HepG2 (cell line): ENCODE measurements around the gene GLYATL3. TPM values are rescaled to one million over a fixed set of nuclear protein-coding genes. Genes with fewer than 3 reads are reported as not detected.

ENCODE experiments used
- ATAC-seq: fragments of 200-7000 bp; cut with Tn5 transposase; 3 replicates; pipeline ENCODE4 v1.9.1; 2020; ENCODE audit warnings: mild to moderate bottlenecking, moderate library complexity
- BruUV-seq: library from RNA; stranded (reverse); fragments of 400-500 nt; replicated peaks from 2 replicates; lab custom pipeline; 2021; lab: Mats Ljungman, UMichigan
- CTCF ChIA-PET: fragments of 300-600 bp; formaldehyde crosslinking; extraction: SDS; loops from one replicate; lab custom pipeline; 2021; ENCODE audit warnings: low total read pairs, inconsistent platforms, low intra/inter-chr PET ratio; lab: Yijun Ruan, JAX
- POLR2A ChIA-PET: fragments of 350-600 bp; sonication (Branson Sonifier 250); formaldehyde crosslinking; loops from one replicate; lab custom pipeline; 2020; ENCODE audit warnings: antibody characterized with exemption, inconsistent platforms; lab: Yijun Ruan, JAX
- DNase-seq: peaks from one replicate; pipeline ENCODE4 v3.0.0-alpha.2; 2015; ENCODE audit warnings: low spot score
- FAIRE-seq: peaks from 3 replicates; lab custom pipeline; 2011; peaks lifted over from hg19 to GRCh38; lab: Jason Lieb, UNC
- H2AFZ ChIP-seq: one replicate; pipeline ENCODE4 v1.6.1; 2011; ENCODE audit warnings: low read length, inconsistent platforms
- H3K27ac ChIP-seq: fragments of 300-600 bp; 3 replicates; pipeline ENCODE4 v1.8.0; 2011; ENCODE audit warnings: mixed run types, mild to moderate bottlenecking, mixed read lengths, low read length, inconsistent platforms; ENCODE audit not compliant: insufficient read depth; ENCODE audit errors: extremely low read length
- H3K27me3 ChIP-seq, 2 experiments: fragments of 200-600 bp in 1 of 2; 2 replicates in 1 of 2; 3 replicates in 1 of 2; pipeline versions ENCODE4 v1.6.0 to v1.8.0; 2011; ENCODE audit warnings: low read length in 2 of 2, mild to moderate bottlenecking in 2 of 2, moderate library complexity in 2 of 2, inconsistent platforms in 1 of 2; ENCODE audit not compliant: insufficient read depth in 2 of 2, control insufficient read depth in 1 of 2
- H3K36me3 ChIP-seq, 2 experiments: fragments of 200-600 bp in 1 of 2; replicated peaks in 1 of 2; 2 replicates in 1 of 2; 3 replicates in 1 of 2; pipeline versions ENCODE4 v1.5.1 to v1.8.0; 2011; ENCODE audit warnings: low read length in 2 of 2, inconsistent platforms in 1 of 2; ENCODE audit not compliant: insufficient read depth in 2 of 2, control insufficient read depth in 1 of 2
- H3K4me1 ChIP-seq: 2 replicates; pipeline ENCODE4 v1.5.1; 2012; ENCODE audit warnings: low read length, inconsistent platforms; ENCODE audit not compliant: insufficient read depth
- H3K4me2 ChIP-seq: 2 replicates; pipeline ENCODE4 v1.6.0; 2011; ENCODE audit warnings: low read depth, low read length, inconsistent platforms
- H3K4me3 ChIP-seq, 3 experiments: fragments of 200-600 bp in 1 of 3; sonication (generic), shearing (Covaris generic) in 1 of 3; replicated peaks in 1 of 3; 2 replicates each; pipeline ENCODE4 v1.5.1; 2011 to 2016; ENCODE audit warnings: low read length in 3 of 3, inconsistent platforms in 2 of 3, low read depth in 2 of 3, mild to moderate bottlenecking in 2 of 3, control low read depth in 1 of 3, mixed read lengths in 1 of 3; ENCODE audit not compliant: insufficient read depth in 1 of 3
- H3K79me2 ChIP-seq: one replicate; pipeline ENCODE4 v1.6.1; 2011; ENCODE audit warnings: low read length, inconsistent platforms; ENCODE audit not compliant: insufficient read depth
- H3K9ac ChIP-seq: 2 replicates; pipeline ENCODE4 v1.6.0; 2011; ENCODE audit warnings: mild to moderate bottlenecking, low read depth, low read length, inconsistent platforms; ENCODE audit not compliant: insufficient read depth
- H3K9me3 ChIP-seq: 2 replicates; pipeline ENCODE4 v1.5.1; 2012; ENCODE audit warnings: mild to moderate bottlenecking, low read length
- H4K20me1 ChIP-seq: 2 replicates; pipeline ENCODE4 v1.6.0; 2011; ENCODE audit warnings: inconsistent platforms, mild to moderate bottlenecking, low read length, moderate library complexity; ENCODE audit not compliant: insufficient read depth
- ASH2L ChIP-seq: fragments of 300-600, 200-600 bp; sonication (generic); IDR thresholded peaks from 2 replicates; pipeline ENCODE4 v1.7.0; 2017; ENCODE audit warnings: low read depth, mild to moderate bottlenecking, moderate library complexity, mixed read lengths, low read length; ENCODE audit not compliant: insufficient read length
- JARID2 ChIP-seq: sonication (generic); formaldehyde crosslinking; IDR thresholded peaks from 2 replicates; pipeline ENCODE4 v1.8.1; 2023; ENCODE audit warnings: missing genetic modification reagents, inconsistent platforms; ENCODE audit not compliant: insufficient replicate concordance
- MAFF ChIP-seq: IDR thresholded peaks from 2 replicates; pipeline ENCODE4 v1.6.1; 2011; ENCODE audit warnings: low read depth, low read length, improper control_type of control experiment
- MTF2 ChIP-seq: sonication (generic); formaldehyde crosslinking; IDR thresholded peaks from 2 replicates; pipeline ENCODE4 v1.5.0; 2020; ENCODE audit warnings: missing genetic modification reagents, borderline replicate concordance
- PRMT3 ChIP-seq: sonication (generic); formaldehyde crosslinking; IDR thresholded peaks from 2 replicates; pipeline ENCODE4 v1.8.1; 2022; ENCODE audit warnings: low read depth, mild to moderate bottlenecking, moderate library complexity, missing genetic modification reagents, borderline replicate concordance
- SRY ChIP-seq: sonication (generic); formaldehyde crosslinking; IDR thresholded peaks from 2 replicates; pipeline ENCODE4 v1.8.0; 2022; ENCODE audit warnings: mild to moderate bottlenecking, missing genetic modification reagents
- ZBTB7B ChIP-seq: sonication (generic); formaldehyde crosslinking; IDR thresholded peaks from 2 replicates; pipeline ENCODE4 v1.4.0; 2020; ENCODE audit warnings: missing genetic modification reagents
- ZNF142 ChIP-seq: sonication (generic); formaldehyde crosslinking; IDR thresholded peaks from 2 replicates; pipeline ENCODE4 v1.4.0; 2020; ENCODE audit warnings: missing genetic modification reagents
- ZNF160 ChIP-seq: sonication (generic); formaldehyde crosslinking; IDR thresholded peaks from 2 replicates; pipeline ENCODE4 v1.8.0; 2022; ENCODE audit warnings: mild to moderate bottlenecking, inconsistent platforms, missing genetic modification reagents
- ZNF180 ChIP-seq: sonication (generic); formaldehyde crosslinking; IDR thresholded peaks from 2 replicates; pipeline ENCODE4 v1.4.0; 2020; ENCODE audit warnings: low read depth, missing genetic modification reagents, borderline replicate concordance
- ZNF354B ChIP-seq: sonication (generic); formaldehyde crosslinking; IDR thresholded peaks from 2 replicates; pipeline ENCODE4 v1.8.0; 2022; ENCODE audit warnings: mild to moderate bottlenecking, missing genetic modification reagents
- WGBS: methylation state at CpG from one replicate; pipeline ENCODE4 v1.1.6; 2017; ENCODE audit warnings: low lambda C conversion rate; 5-methylcytosine and 5-hydroxymethylcytosine counted together
- in situ Hi-C: cut with HindIII; loops from 2 replicates; pipeline ENCODE4 v1.10.0; 2017; ENCODE audit warnings: low pct_unique_long_range_greater_than_20kb; ENCODE audit not compliant: extremely low pct_ligation_motif_present
- intact Hi-C: fragments of 100-400 bp; cut with micrococcal nuclease; formaldehyde crosslinking; loops from one replicate; pipeline ENCODE4 v1.10.0; 2022; ENCODE audit not compliant: unreplicated experiment
- polyA plus RNA-seq, 8 experiments: library from polyadenylated mRNA; depleted of rRNA in 3 of 8; stranded (reverse) in 7 of 8; unstranded in 1 of 8; fragments of >200 nt; fragmentation: Illumina TruSeq in 4 of 8; extraction: Trizol in 4 of 8; gene quantifications; 2 replicates each; pipeline versions ENCODE4 v1.2.1 to v1.2.3, GENCODE V29; 2011 to 2016; ENCODE audit warnings: low read depth in 4 of 8, missing spikeins in 1 of 8, mixed read lengths in 1 of 8; ENCODE audit not compliant: insufficient read depth in 1 of 8
- total RNA-seq, 5 experiments: library from RNA; depleted of rRNA; stranded (reverse); fragments of >200 nt; fragmentation: Illumina TruSeq; extraction: Trizol; gene quantifications; 2 replicates each; pipeline ENCODE4 v1.2.3, GENCODE V29; 2016; ENCODE audit warnings: low read depth in 1 of 5

Gene GLYATL3
- total and polyA plus RNA-seq, 2 of the 13 experiments (the other 11 are each of a cell fraction or from before 2014, with no cell fraction given): 0.05 TPM; not detected in 1

- H3K4me3 ChIP-seq: peak overlapping the region; percentile 83 to 96 (median 91)
- H3K27me3 ChIP-seq: no peaks in the 10 kb centered on the region; a peak in 1 of 5 replicates
- ChIA-PET CTCF (no interaction called here), POLR2A (no interaction called here)
- H3K4me2 ChIP-seq: peak overlapping the region; percentile 78
- H3K9ac ChIP-seq: peak overlapping the region; percentile 90
- peaks cover 36% of the 10 kb centered on the region for H3K4me1 ChIP-seq
- no peaks in the 10 kb centered on the region for H4K20me1 ChIP-seq
- WGBS: 0% methylated on average over 7 of the region's 7 CpGs
- in situ Hi-C loops (no loop called here), intact Hi-C loops (loop anchor here (2.0 kb wide), 3 partner anchors 70 to 386 kb away; no protein-coding TSS in a partner anchor)
- FAIRE-seq (no peak), DNase-seq (no peak), ATAC-seq (peak; percentile 71)
- BruUV-seq: TSS peak; percentile 79
- H3K79me2 ChIP-seq: peaks cover 60% of the 10 kb centered on the region
- H3K9me3 ChIP-seq: no peaks in the 10 kb centered on the region
- TF ChIP-seq MTF2: 0 out of 2 replicates have a peak, but pooled peaks have one; percentile 54
- 0 out of 2 replicates have a peak, but pooled peaks have one; percentile 1 for TF ChIP-seq PRMT3 (CRISPR knock-in tag)
- 0 out of 2 replicates have a peak, but pooled peaks have one; percentile 13 for TF ChIP-seq ZNF180 (CRISPR knock-in tag)
- no peak for TF ChIP-seq SRY (CRISPR knock-in tag)
- TF ChIP-seq ZNF160 (CRISPR knock-in tag): 0 out of 2 replicates have a peak, but pooled peaks have one; percentile 6
- no peak for TF ChIP-seq JARID2 (CRISPR knock-in tag)
- TF ChIP-seq ZBTB7B (CRISPR knock-in tag): 0 out of 2 replicates have a peak, but pooled peaks have one; percentile 0
- peaks cover 0 to 11% of the 10 kb centered on the region in 2 experiments; a peak in 1 of 5 replicates for H3K36me3 ChIP-seq
- peak overlapping the region; percentile 88 for H2AFZ ChIP-seq
- H3K27ac ChIP-seq: peak overlapping the region; percentile 85
These were observed 37.2 kb upstream of the GLYATL3 start for GRCh38 chr6:49462599-49462926.

GRCh38 chr6:49462927-49463611 lies 36.7 kb upstream of the GLYATL3 start, which contains the start of the genes CENPQ and MMUT:
Gene CENPQ (plus strand): TSS chr6:49463370. CDS start chr6:49470177, 6,807 bp downstream.
Gene MMUT (minus strand): TSS chr6:49463253. CDS start chr6:49459466, 3,787 bp downstream.
- DNase-seq (peak; percentile 98), FAIRE-seq (peak; percentile 89), ATAC-seq (peak; percentile 100)
- intact Hi-C loops: loop anchor here (1.0 to 2.0 kb wide), 6 partner anchors 46 to 386 kb away; no protein-coding TSS in a partner anchor
- H3K36me3 ChIP-seq: peaks cover 0 to 8% of the 10 kb centered on the region in 2 experiments; a peak in 1 of 5 replicates
- H3K79me2 ChIP-seq: peaks cover 65% of the 10 kb centered on the region
- ChIA-PET POLR2A (no interaction called here), CTCF (no interaction called here)
- H3K27me3 ChIP-seq: no peaks in the 10 kb centered on the region; a peak in 1 of 5 replicates
- H3K9ac ChIP-seq: peak within 1 kb of the TSS; percentile 90
- H2AFZ ChIP-seq: peak within 1 kb of the TSS; percentile 88
- no TSS peak for BruUV-seq
- H3K4me1 ChIP-seq: peaks cover 36% of the 10 kb centered on the region
- H3K4me3 ChIP-seq: peak within 1 kb of the TSS; percentile 83 to 96 (median 91)
- H3K4me2 ChIP-seq: peak within 1 kb of the TSS; percentile 78
- in situ Hi-C loops: no loop called here
- no peaks in the 10 kb centered on the region for H3K9me3 ChIP-seq
- 1% methylated on average over 35 of the region's 37 CpGs for WGBS
- no peaks in the 10 kb centered on the region for H4K20me1 ChIP-seq
- H3K27ac ChIP-seq: peak within 1 kb of the TSS; percentile 85
- TF ChIP-seq ASH2L: peak; percentile 89
- TF ChIP-seq MAFF: no peak
- peak; percentile 76; the same call in 1 of the 2 replicates for TF ChIP-seq ZNF354B
- TF ChIP-seq ZNF142: peak; percentile 37; the same call in 1 of the 2 replicates
